WTC11 (cell line): ENCODE results near the gene RWDD1. TPM values are rescaled to one million over a fixed set of nuclear protein-coding genes. Genes with fewer than 3 reads are reported as not detected.

Source experiments
- ATAC-seq: fragments of 200-7000 bp; cut with Tn5 transposase; 2 replicates; pipeline ENCODE4 v1.10.0; 2021; ENCODE audit warnings: mild to moderate bottlenecking, moderate library complexity
- CTCF ChIA-PET: fragments of 300-600 bp; sonication (Branson Sonifier 250); formaldehyde crosslinking; loops from one replicate; lab custom pipeline; 2021; ENCODE audit warnings: antibody characterized with exemption; lab: Charles Lee
- POLR2A ChIA-PET: fragments of 350-600 bp; sonication (Branson Sonifier 250); formaldehyde crosslinking; loops from one replicate; lab custom pipeline; 2021; ENCODE audit warnings: antibody characterized with exemption; lab: Charles Lee
- DNase-seq: peaks from one replicate; pipeline ENCODE4 v3.0.0; 2021; ENCODE audit warnings: low spot score
- H3K27ac Mint-ChIP-seq: 2 replicates; pipeline ENCODE4 v1.8.0; 2021; ENCODE audit warnings: mixed read lengths
- H3K27me3 Mint-ChIP-seq: 2 replicates; pipeline ENCODE4 v1.8.0; 2021; ENCODE audit warnings: low read depth, mild to moderate bottlenecking, moderate library complexity, mixed read lengths
- H3K36me3 Mint-ChIP-seq: 2 replicates; pipeline ENCODE4 v1.8.0; 2021; ENCODE audit warnings: mixed read lengths
- H3K4me1 Mint-ChIP-seq: 2 replicates; pipeline ENCODE4 v1.8.0; 2022; ENCODE audit warnings: mixed read lengths
- H3K4me3 Mint-ChIP-seq: 2 replicates; pipeline ENCODE4 v1.8.0; 2021; ENCODE audit warnings: mild to moderate bottlenecking, moderate library complexity, mixed read lengths
- H3K9me3 Mint-ChIP-seq: 2 replicates; pipeline ENCODE4 v1.8.0; 2021; ENCODE audit warnings: mixed read lengths
- ATF1 ChIP-seq: sonication (generic); formaldehyde crosslinking; IDR thresholded peaks from 2 replicates; pipeline ENCODE4 v1.8.1; 2023; ENCODE audit warnings: mild to moderate bottlenecking, moderate library complexity, missing genetic modification reagents
- HMGA2 ChIP-seq: fragments of 250-450 bp; sonication (Bioruptor Pico); IDR thresholded peaks from 2 replicates; pipeline ENCODE4 v1.4.0; 2021; ENCODE audit warnings: mild to moderate bottlenecking, moderate library complexity
- NFATC4 ChIP-seq: fragments of 250-450 bp; sonication (Bioruptor Pico); IDR thresholded peaks from 2 replicates; pipeline ENCODE4 v1.9.0; 2021; ENCODE audit warnings: mild to moderate bottlenecking
- NFYB ChIP-seq: sonication (generic); formaldehyde crosslinking; conservative IDR thresholded peaks from 2 replicates; pipeline ENCODE4 v1.8.0; 2022; ENCODE audit warnings: low read depth, missing genetic modification reagents
- NR1H2 ChIP-seq: sonication (generic); formaldehyde crosslinking; IDR thresholded peaks from 2 replicates; pipeline ENCODE4 v1.9.0; 2021; ENCODE audit warnings: mild to moderate bottlenecking, moderate library complexity, missing genetic modification reagents
- PRRX2 ChIP-seq: fragments of 250-450 bp; sonication (Bioruptor Pico); IDR thresholded peaks from 2 replicates; pipeline ENCODE4 v1.8.0; 2021; ENCODE audit warnings: mild to moderate bottlenecking
- TP53 ChIP-seq: sonication (generic); formaldehyde crosslinking; IDR thresholded peaks from 2 replicates; pipeline ENCODE4 v1.8.1; 2023; ENCODE audit warnings: mild to moderate bottlenecking, missing genetic modification reagents
- ZNF121 ChIP-seq: sonication (generic); formaldehyde crosslinking; IDR thresholded peaks from 2 replicates; pipeline ENCODE4 v1.8.0; 2023; ENCODE audit warnings: missing genetic modification reagents
- ZNF263 ChIP-seq: sonication (generic); formaldehyde crosslinking; IDR thresholded peaks from 2 replicates; pipeline ENCODE4 v1.8.1; 2022; ENCODE audit warnings: low read depth, mild to moderate bottlenecking, moderate library complexity, missing genetic modification reagents
- ZNF396 ChIP-seq: fragments of 250-450 bp; sonication (Bioruptor Pico); IDR thresholded peaks from 2 replicates; pipeline ENCODE4 v1.8.0; 2021; ENCODE audit warnings: mild to moderate bottlenecking, moderate library complexity, borderline replicate concordance
- ZNF423 ChIP-seq: fragments of 250-450 bp; sonication (Bioruptor Pico); IDR thresholded peaks from 2 replicates; pipeline ENCODE4 v2.1.2; 2022; ENCODE audit warnings: mild to moderate bottlenecking, moderate library complexity
- ZNF671 ChIP-seq: fragments of 250-450 bp; sonication (Bioruptor Pico); IDR thresholded peaks from 2 replicates; pipeline ENCODE4 v1.8.0; 2021; ENCODE audit warnings: mild to moderate bottlenecking
- total RNA-seq: library from RNA; stranded (reverse); gene quantifications from 3 replicates; pipeline ENCODE4 v1.2.3, GENCODE V29; 2021
- TF ChIP-seq, protein P1 (sequence below): fragments of 250-450 bp; sonication (Bioruptor Pico); IDR thresholded peaks from 2 replicates; pipeline ENCODE4 v1.9.0; 2021; ENCODE audit warnings: mild to moderate bottlenecking, borderline replicate concordance
- TF ChIP-seq, protein P2 (sequence below): sonication (generic); formaldehyde crosslinking; IDR thresholded peaks from 2 replicates; pipeline ENCODE4 v1.8.1; 2023; ENCODE audit warnings: mild to moderate bottlenecking, missing genetic modification reagents, borderline replicate concordance
- TF ChIP-seq, protein P3 (sequence below): sonication (generic); formaldehyde crosslinking; IDR thresholded peaks from 2 replicates; pipeline ENCODE4 v1.8.1; 2022; ENCODE audit warnings: missing genetic modification reagents, borderline replicate concordance
- TF ChIP-seq, protein P4 (sequence below): sonication (generic); formaldehyde crosslinking; IDR thresholded peaks from 2 replicates; pipeline ENCODE4 v1.8.0; 2022; ENCODE audit warnings: mild to moderate bottlenecking, missing genetic modification reagents
- TF ChIP-seq, protein P5 (sequence below): sonication (generic); formaldehyde crosslinking; IDR thresholded peaks from 2 replicates; pipeline ENCODE4 v1.8.1; 2023; ENCODE audit warnings: mild to moderate bottlenecking, moderate library complexity, missing genetic modification reagents
- TF ChIP-seq, protein P6 (sequence below): sonication (generic); formaldehyde crosslinking; IDR thresholded peaks from 2 replicates; pipeline ENCODE4 v1.8.1; 2022; ENCODE audit warnings: mild to moderate bottlenecking, missing genetic modification reagents, moderate library complexity, borderline replicate concordance

Gene RWDD1
- total RNA-seq, 1 experiment from 2014 or later = 33.8 TPM

DNA sequence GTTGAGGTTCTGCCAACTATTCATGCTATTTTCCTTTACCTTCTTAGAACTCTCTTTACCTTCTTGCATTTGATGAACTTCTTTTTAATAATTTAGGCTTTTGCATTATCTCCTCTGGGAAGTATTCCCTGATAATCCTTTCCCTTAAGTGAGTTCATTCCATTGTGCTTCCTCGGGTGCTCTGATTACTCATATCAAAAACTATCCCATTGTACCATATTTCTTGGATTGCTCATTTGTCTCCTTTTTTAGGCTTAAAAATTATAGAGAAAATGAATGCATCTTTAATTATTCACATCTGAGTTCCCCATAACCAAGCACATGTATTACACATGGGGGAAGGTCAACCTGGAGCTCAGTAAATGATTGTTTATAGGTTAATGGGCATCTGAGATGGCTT, 15.2 kb upstream of the RWDD1 start (continued):
- TF ChIP-seq, protein P1, sequence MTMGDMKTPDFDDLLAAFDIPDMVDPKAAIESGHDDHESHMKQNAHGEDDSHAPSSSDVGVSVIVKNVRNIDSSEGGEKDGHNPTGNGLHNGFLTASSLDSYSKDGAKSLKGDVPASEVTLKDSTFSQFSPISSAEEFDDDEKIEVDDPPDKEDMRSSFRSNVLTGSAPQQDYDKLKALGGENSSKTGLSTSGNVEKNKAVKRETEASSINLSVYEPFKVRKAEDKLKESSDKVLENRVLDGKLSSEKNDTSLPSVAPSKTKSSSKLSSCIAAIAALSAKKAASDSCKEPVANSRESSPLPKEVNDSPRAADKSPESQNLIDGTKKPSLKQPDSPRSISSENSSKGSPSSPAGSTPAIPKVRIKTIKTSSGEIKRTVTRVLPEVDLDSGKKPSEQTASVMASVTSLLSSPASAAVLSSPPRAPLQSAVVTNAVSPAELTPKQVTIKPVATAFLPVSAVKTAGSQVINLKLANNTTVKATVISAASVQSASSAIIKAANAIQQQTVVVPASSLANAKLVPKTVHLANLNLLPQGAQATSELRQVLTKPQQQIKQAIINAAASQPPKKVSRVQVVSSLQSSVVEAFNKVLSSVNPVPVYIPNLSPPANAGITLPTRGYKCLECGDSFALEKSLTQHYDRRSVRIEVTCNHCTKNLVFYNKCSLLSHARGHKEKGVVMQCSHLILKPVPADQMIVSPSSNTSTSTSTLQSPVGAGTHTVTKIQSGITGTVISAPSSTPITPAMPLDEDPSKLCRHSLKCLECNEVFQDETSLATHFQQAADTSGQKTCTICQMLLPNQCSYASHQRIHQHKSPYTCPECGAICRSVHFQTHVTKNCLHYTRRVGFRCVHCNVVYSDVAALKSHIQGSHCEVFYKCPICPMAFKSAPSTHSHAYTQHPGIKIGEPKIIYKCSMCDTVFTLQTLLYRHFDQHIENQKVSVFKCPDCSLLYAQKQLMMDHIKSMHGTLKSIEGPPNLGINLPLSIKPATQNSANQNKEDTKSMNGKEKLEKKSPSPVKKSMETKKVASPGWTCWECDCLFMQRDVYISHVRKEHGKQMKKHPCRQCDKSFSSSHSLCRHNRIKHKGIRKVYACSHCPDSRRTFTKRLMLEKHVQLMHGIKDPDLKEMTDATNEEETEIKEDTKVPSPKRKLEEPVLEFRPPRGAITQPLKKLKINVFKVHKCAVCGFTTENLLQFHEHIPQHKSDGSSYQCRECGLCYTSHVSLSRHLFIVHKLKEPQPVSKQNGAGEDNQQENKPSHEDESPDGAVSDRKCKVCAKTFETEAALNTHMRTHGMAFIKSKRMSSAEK = no peak
- TF ChIP-seq, protein P2, sequence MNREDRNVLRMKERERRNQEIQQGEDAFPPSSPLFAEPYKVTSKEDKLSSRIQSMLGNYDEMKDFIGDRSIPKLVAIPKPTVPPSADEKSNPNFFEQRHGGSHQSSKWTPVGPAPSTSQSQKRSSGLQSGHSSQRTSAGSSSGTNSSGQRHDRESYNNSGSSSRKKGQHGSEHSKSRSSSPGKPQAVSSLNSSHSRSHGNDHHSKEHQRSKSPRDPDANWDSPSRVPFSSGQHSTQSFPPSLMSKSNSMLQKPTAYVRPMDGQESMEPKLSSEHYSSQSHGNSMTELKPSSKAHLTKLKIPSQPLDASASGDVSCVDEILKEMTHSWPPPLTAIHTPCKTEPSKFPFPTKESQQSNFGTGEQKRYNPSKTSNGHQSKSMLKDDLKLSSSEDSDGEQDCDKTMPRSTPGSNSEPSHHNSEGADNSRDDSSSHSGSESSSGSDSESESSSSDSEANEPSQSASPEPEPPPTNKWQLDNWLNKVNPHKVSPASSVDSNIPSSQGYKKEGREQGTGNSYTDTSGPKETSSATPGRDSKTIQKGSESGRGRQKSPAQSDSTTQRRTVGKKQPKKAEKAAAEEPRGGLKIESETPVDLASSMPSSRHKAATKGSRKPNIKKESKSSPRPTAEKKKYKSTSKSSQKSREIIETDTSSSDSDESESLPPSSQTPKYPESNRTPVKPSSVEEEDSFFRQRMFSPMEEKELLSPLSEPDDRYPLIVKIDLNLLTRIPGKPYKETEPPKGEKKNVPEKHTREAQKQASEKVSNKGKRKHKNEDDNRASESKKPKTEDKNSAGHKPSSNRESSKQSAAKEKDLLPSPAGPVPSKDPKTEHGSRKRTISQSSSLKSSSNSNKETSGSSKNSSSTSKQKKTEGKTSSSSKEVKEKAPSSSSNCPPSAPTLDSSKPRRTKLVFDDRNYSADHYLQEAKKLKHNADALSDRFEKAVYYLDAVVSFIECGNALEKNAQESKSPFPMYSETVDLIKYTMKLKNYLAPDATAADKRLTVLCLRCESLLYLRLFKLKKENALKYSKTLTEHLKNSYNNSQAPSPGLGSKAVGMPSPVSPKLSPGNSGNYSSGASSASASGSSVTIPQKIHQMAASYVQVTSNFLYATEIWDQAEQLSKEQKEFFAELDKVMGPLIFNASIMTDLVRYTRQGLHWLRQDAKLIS (CRISPR knock-in tag) = no peak
- TF ChIP-seq NFYB = no peak

DNA sequence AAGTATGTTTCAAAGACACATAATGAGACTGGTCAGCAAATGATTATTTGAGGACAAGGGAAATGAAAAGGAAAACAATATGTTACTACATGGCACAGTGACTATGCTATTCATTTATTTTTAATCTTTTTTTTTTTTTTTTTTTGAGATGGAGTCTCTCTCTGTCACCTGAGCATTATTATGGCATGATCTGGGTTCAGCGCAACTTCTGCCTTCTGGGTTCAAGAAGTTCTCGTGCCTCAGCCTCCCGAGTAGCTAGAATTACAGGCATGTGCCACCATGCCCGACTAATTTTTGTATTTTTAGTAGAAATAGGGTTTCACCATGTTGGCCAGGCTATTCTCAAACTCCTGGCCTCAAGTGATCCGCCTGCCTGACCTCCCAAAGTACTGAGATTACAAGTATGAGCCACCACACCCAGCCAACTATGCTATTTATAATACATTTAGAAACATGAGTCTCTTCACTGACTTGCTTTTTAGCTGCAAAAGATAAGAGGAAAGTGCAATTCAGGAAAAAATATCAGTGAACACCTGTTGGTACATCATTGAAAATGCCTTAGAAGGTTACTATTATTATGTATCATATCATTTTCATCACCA, 14.4 kb upstream of the RWDD1 start:
- CTCF ChIA-PET = interaction anchor here (0.8 to 3.8 kb wide), 5 partner anchors 23 to 339 kb away, joined by 3 to 15 read pairs (median 9); no protein-coding TSS in a partner anchor
- Mint-ChIP-seq H3K4me1 (peaks cover 4% of the 10 kb centered on the region), H3K27ac (no peak overlapping the region), H3K36me3 (no peaks in the 10 kb centered on the region), H3K27me3 (no peaks in the 10 kb centered on the region; the same call in 1 of the 2 replicates), H3K9me3 (no peaks in the 10 kb centered on the region), H3K4me3 (no peak overlapping the region)
- no peak for TF ChIP-seq ZNF121
- TF ChIP-seq ZNF396 (CRISPR knock-in tag) = no peak
- no peak for TF ChIP-seq TP53 (CRISPR knock-in tag)
- no peak for TF ChIP-seq ZNF671 (CRISPR knock-in tag)
- TF ChIP-seq, protein P3, sequence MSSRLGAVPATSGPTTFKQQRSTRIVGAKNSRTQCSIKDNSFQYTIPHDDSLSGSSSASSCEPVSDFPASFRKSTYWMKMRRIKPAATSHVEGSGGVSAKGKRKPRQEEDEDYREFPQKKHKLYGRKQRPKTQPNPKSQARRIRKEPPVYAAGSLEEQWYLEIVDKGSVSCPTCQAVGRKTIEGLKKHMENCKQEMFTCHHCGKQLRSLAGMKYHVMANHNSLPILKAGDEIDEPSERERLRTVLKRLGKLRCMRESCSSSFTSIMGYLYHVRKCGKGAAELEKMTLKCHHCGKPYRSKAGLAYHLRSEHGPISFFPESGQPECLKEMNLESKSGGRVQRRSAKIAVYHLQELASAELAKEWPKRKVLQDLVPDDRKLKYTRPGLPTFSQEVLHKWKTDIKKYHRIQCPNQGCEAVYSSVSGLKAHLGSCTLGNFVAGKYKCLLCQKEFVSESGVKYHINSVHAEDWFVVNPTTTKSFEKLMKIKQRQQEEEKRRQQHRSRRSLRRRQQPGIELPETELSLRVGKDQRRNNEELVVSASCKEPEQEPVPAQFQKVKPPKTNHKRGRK (CRISPR knock-in tag) = no peak
- POLR2A ChIA-PET = no interaction called here
- no peak for DNase-seq
- ATAC-seq = no peak

DNA sequence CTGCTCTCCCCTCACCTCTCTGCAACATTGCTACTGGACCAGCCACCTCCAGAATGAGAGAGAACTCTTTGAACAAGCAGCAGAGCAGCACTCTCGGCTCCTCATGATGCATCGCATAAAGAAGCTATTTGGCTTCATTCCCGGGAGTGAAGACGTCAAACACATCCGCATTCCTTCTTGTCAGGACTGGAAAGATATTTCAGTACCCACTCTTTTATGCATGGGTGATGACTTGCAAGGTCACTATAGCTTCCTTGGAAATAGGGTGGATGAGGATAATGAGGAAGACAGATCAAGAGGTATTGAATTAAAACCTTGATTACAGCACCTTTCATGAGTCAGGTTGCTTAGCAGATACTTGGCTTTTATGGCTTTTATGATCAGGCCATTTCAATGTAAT, 13.4 kb upstream of the RWDD1 start:
- no peaks in the 10 kb centered on the region for H3K36me3 Mint-ChIP-seq
- H3K27ac Mint-ChIP-seq = no peak overlapping the region
- H3K4me1 Mint-ChIP-seq = peaks cover 4% of the 10 kb centered on the region
- ChIA-PET CTCF (interaction anchor here (1.0 to 2.7 kb wide), 3 partner anchors 270 to 340 kb away, joined by 3 to 11 read pairs (median 3); no protein-coding TSS in a partner anchor), POLR2A (no interaction called here)
- ATAC-seq (no peak), DNase-seq (no peak)
- no peaks in the 10 kb centered on the region for H3K9me3 Mint-ChIP-seq
- H3K27me3 Mint-ChIP-seq = no peaks in the 10 kb centered on the region; the same call in 1 of the 2 replicates
- H3K4me3 Mint-ChIP-seq = no peak overlapping the region
- TF ChIP-seq NFATC4 = no peak
- TF ChIP-seq, protein P4, sequence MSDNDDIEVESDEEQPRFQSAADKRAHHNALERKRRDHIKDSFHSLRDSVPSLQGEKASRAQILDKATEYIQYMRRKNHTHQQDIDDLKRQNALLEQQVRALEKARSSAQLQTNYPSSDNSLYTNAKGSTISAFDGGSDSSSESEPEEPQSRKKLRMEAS (CRISPR knock-in tag) = no peak
- no peak for TF ChIP-seq NR1H2
- TF ChIP-seq, protein P5, sequence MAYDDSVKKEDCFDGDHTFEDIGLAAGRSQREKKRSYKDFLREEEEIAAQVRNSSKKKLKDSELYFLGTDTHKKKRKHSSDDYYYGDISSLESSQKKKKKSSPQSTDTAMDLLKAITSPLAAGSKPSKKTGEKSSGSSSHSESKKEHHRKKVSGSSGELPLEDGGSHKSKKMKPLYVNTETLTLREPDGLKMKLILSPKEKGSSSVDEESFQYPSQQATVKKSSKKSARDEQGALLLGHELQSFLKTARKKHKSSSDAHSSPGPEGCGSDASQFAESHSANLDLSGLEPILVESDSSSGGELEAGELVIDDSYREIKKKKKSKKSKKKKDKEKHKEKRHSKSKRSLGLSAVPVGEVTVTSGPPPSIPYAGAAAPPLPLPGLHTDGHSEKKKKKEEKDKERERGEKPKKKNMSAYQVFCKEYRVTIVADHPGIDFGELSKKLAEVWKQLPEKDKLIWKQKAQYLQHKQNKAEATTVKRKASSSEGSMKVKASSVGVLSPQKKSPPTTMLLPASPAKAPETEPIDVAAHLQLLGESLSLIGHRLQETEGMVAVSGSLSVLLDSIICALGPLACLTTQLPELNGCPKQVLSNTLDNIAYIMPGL (CRISPR knock-in tag) = no peak
- TF ChIP-seq ZNF263 = no peak
- TF ChIP-seq NFYB = no peak
- TF ChIP-seq, protein P6, sequence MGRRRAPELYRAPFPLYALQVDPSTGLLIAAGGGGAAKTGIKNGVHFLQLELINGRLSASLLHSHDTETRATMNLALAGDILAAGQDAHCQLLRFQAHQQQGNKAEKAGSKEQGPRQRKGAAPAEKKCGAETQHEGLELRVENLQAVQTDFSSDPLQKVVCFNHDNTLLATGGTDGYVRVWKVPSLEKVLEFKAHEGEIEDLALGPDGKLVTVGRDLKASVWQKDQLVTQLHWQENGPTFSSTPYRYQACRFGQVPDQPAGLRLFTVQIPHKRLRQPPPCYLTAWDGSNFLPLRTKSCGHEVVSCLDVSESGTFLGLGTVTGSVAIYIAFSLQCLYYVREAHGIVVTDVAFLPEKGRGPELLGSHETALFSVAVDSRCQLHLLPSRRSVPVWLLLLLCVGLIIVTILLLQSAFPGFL (CRISPR knock-in tag) = no peak
- no peak for TF ChIP-seq ATF1
- TF ChIP-seq ZNF423 (CRISPR knock-in tag) = no peak
- no peak for TF ChIP-seq HMGA2
- no peak for TF ChIP-seq PRRX2 (CRISPR knock-in tag)
- TF ChIP-seq, all 79 proteins: peak for 0
